ENCODE results near the gene KLF16. TPM values are rescaled to one million over a fixed set of nuclear protein-coding genes. Genes with fewer than 3 reads are reported as not detected.

KLF16 gene
- total RNA-seq, 4 donors from 2014 or later, result 9.0 to 18.3 (median 11.6) TPM

GRCh38 chr19:1851654-1852580 is 11.5 kb downstream of the KLF16 start:
- in situ Hi-C loops (cut with MboI; ENCODE audit: low pct_ligation_motif_present in 1 of 4, low pct_unique_long_range_greater_than_20kb in 1 of 4, low sequenced_read_pairs in 3 of 4), result no loop called here
- 49% methylated on average over 59 of the region's 66 CpGs; no CpG with 5 or more reads in 1 of the 2 donors for WGBS, 2 donors (ENCODE audit: low coverage in 1 of 2)
- intact Hi-C loops (cut with DNase I; ENCODE audit: low total_unique reads), result no loop called here
- Histone ChIP-seq H3K4me1 (peaks cover 36 to 64% (median 58%) of the 10 kb centered on the region in 4 donors), H3K27ac (peak overlapping the region in 2 of 4 donors; percentile 95 to 96), H3K27me3 (no peaks in the 10 kb centered on the region), H3K4me3 (no peak overlapping the region), H3K36me3 (no peaks in the 10 kb centered on the region), H3K9me3 (no peaks in the 10 kb centered on the region)
- TF ChIP-seq POLR2A (IDR thresholded peaks at IDR 0.05) (no peak), EP300 (IDR thresholded peaks at IDR 0.05; ENCODE audit: low read depth) (no peak), POLR2AphosphoS5 (IDR thresholded peaks at IDR 0.05) (no peak), CTCF (IDR thresholded peaks at IDR 0.05) (no peak)
- no peak for DNase-seq

GRCh38 chr19:1850809-1851653 is 12.3 kb downstream of the KLF16 start:
- H3K4me3 ChIP-seq, result no peak overlapping the region
- in situ Hi-C loops (cut with MboI; ENCODE audit: low pct_ligation_motif_present in 1 of 4, low pct_unique_long_range_greater_than_20kb in 1 of 4, low sequenced_read_pairs in 3 of 4), result no loop called here
- WGBS, 2 donors (ENCODE audit: low coverage in 1 of 2), result 78 to 100% methylated on average over 3 to 31 of the region's 31 CpGs

GRCh38 chr19:1849886-1850398 is 13.4 kb downstream of the KLF16 start:
- Histone ChIP-seq H3K9me3 (no peaks in the 10 kb centered on the region), H3K27me3 (no peaks in the 10 kb centered on the region), H3K4me1 (peaks cover 32 to 67% (median 62%) of the 10 kb centered on the region in 4 donors), H3K4me3 (no peak overlapping the region), H3K27ac (no peak overlapping the region), H3K36me3 (no peaks in the 10 kb centered on the region)
- intact Hi-C loops (cut with DNase I; ENCODE audit: low total_unique reads), result no loop called here
- in situ Hi-C loops (cut with MboI; ENCODE audit: low pct_ligation_motif_present in 1 of 4, low pct_unique_long_range_greater_than_20kb in 1 of 4, low sequenced_read_pairs in 3 of 4), result no loop called here
- 80 to 94% methylated on average over 7 to 10 of the region's 10 CpGs for WGBS, 2 donors (ENCODE audit: low coverage in 1 of 2)
- TF ChIP-seq POLR2A (IDR thresholded peaks at IDR 0.05) (no peak), POLR2AphosphoS5 (IDR thresholded peaks at IDR 0.05) (no peak), CTCF (IDR thresholded peaks at IDR 0.05) (no peak), EP300 (IDR thresholded peaks at IDR 0.05; ENCODE audit: low read depth) (no peak)
- no peak for DNase-seq

More at GRCh38 chr19:1850809-1851653, 12.3 kb downstream of the KLF16 start:
- no peak for TF ChIP-seq EP300 (IDR thresholded peaks at IDR 0.05; ENCODE audit: low read depth)
- TF ChIP-seq CTCF (IDR thresholded peaks at IDR 0.05), result peak in 1 of 5 experiments; percentile 16
- Histone ChIP-seq H3K27ac (no peak overlapping the region), H3K27me3 (no peaks in the 10 kb centered on the region), H3K4me1 (peaks cover 39 to 66% (median 61%) of the 10 kb centered on the region in 4 donors), H3K36me3 (no peaks in the 10 kb centered on the region), H3K9me3 (no peaks in the 10 kb centered on the region)
- no peak for DNase-seq
- intact Hi-C loops (cut with DNase I; ENCODE audit: low total_unique reads), result no loop called here

- in situ Hi-C loops (cut with MboI; ENCODE audit: low pct_ligation_motif_present in 1 of 4, low pct_unique_long_range_greater_than_20kb in 1 of 4, low sequenced_read_pairs in 3 of 4), result no loop called here
- DNase-seq, result no peak
- H3K4me1 ChIP-seq, result peaks cover 31 to 67% (median 62%) of the 10 kb centered on the region in 4 donors
- H3K27me3 ChIP-seq, result no peaks in the 10 kb centered on the region
- TF ChIP-seq EP300 (IDR thresholded peaks at IDR 0.05; ENCODE audit: low read depth) (no peak), POLR2AphosphoS5 (IDR thresholded peaks at IDR 0.05) (no peak), POLR2A (IDR thresholded peaks at IDR 0.05) (no peak), CTCF (IDR thresholded peaks at IDR 0.05) (no peak)
- H3K9me3 ChIP-seq, result no peaks in the 10 kb centered on the region
- no peak overlapping the region for H3K4me3 ChIP-seq
- intact Hi-C loops (cut with DNase I; ENCODE audit: low total_unique reads), result no loop called here
- WGBS, 2 donors (ENCODE audit: low coverage in 1 of 2), result 52% methylated on average over 5 of the region's 5 CpGs; no CpG with 5 or more reads in 1 of the 2 donors
- no peaks in the 10 kb centered on the region for H3K36me3 ChIP-seq
- peak overlapping the region; percentile 94 to 99 (median 97) for H3K27ac ChIP-seq
These were observed 14.3 kb downstream of the KLF16 start for GRCh38 chr19:1849132-1849474.
